ENCODE results near the gene PRG3. TPM values are rescaled to one million over a fixed set of nuclear protein-coding genes. Genes with fewer than 3 reads are reported as not detected.

PRG3 gene
- total and polyA plus RNA-seq, 9 of the 15 experiments (the other 6 are each of a cell fraction or from before 2014, with no cell fraction given) = 0.18 to 0.55 (median 0.38) TPM; not detected in 6

DNA sequence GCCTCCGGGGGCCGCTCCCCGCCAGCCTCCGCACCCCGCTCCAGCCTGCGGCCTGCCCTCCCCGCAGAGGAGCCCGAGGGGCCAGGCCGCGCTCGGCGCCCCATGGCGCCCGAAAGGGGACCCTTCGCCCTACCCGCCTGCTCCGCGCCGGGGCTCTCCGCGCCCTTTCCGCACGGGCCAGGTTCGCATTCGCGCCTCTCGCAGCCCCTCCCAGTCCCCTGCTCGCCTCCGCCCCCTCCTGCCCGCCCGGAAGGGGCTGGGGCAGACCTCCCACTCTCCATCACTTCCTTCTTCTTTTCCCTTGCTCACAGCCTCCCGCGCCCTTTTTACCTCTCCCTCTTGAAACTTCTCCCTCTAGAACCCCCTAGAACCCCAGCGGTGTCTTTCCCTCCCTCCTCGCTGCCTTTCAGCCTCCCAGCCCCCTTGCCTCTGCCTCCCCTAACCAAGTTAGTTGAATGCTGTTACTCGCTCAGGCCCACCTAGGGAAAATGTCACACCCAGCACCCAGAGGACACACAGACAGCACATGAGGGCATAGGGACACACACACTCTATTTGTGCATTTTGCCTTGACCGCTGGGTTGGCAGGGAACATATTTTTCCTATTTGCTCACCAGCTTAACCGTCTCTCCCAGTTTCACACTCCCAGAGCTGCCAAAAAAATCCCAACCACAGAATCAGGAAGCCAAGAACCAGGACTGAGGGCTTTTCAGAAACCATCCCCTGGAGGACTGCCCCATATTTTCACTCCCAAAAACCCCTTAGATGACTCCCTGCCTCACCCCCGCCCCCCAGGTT, 46.2 kb upstream of the PRG3 start, which contains the start of gene SLC43A3 (continued):
- TF ChIP-seq HOMEZ (CRISPR knock-in tag; IDR thresholded peaks at IDR 0.05) = no peak
- TF ChIP-seq ZNF830 (CRISPR knock-in tag; IDR thresholded peaks at IDR 0.05) = no peak
- 0 out of 2 replicates have a peak, but pooled peaks have one; percentile 59 for TF ChIP-seq RBM14 (IDR thresholded peaks at IDR 0.05; ENCODE audit: borderline replicate concordance, insufficient read depth, low read depth, low read length)
- TF ChIP-seq TCF3 (CRISPR knock-in tag; IDR thresholded peaks at IDR 0.05) = no peak
- TF ChIP-seq NR2C1 (IDR thresholded peaks at IDR 0.05) = no peak
- TF ChIP-seq NR2C1 (tag; IDR thresholded peaks at IDR 0.05) = no peak
- no peak for TF ChIP-seq SREBF1 (IDR thresholded peaks at IDR 0.05; ENCODE audit: borderline replicate concordance, low read depth, low read length)
- TF ChIP-seq FIP1L1 (IDR thresholded peaks at IDR 0.05; ENCODE audit: low read depth, low read length, poor library complexity, severe bottlenecking) = no peak
- TF ChIP-seq HDAC3 (IDR thresholded peaks at IDR 0.05; ENCODE audit: borderline replicate concordance, partially characterized antibody) = no peak
- TF ChIP-seq SNIP1 (IDR thresholded peaks at IDR 0.05; ENCODE audit: low read depth) = no peak
- TF ChIP-seq TRIM24 (IDR thresholded peaks at IDR 0.05) = 0 out of 4 replicates have a peak, but pooled peaks have one; percentile 12 to 25
- TF ChIP-seq ZNF785 (CRISPR knock-in tag; IDR thresholded peaks at IDR 0.05) = no peak
- no peak for TF ChIP-seq MCM2 (IDR thresholded peaks at IDR 0.05; ENCODE audit: low read depth)
- peak; percentile 93 for TF ChIP-seq VEZF1 (CRISPR knock-in tag; IDR thresholded peaks at IDR 0.05)
- TF ChIP-seq WHSC1 (IDR thresholded peaks at IDR 0.05; ENCODE audit: low read length) = no peak
- no peak for TF ChIP-seq MTF1 (CRISPR knock-in tag; IDR thresholded peaks at IDR 0.05; ENCODE audit: borderline replicate concordance)
- no peak for TF ChIP-seq NCOA6 (IDR thresholded peaks at IDR 0.05)
- peak; percentile 58 for TF ChIP-seq RBBP5 (IDR thresholded peaks at IDR 0.05; ENCODE audit: borderline replicate concordance, insufficient read depth, low read length, poor library complexity, severe bottlenecking)
- TF ChIP-seq ZNF449 (CRISPR knock-in tag; IDR thresholded peaks at IDR 0.05) = no peak
- peak; percentile 31; the same call in 1 of the 2 replicates for TF ChIP-seq ELF2 (CRISPR knock-in tag; IDR thresholded peaks at IDR 0.05)
- no peak for TF ChIP-seq MTA2 (IDR thresholded peaks at IDR 0.05; ENCODE audit: low read depth)
- TF ChIP-seq ZNF77 (CRISPR knock-in tag; IDR thresholded peaks at IDR 0.05) = no peak
- no peak for TF ChIP-seq ZZZ3 (IDR thresholded peaks at IDR 0.05)
- TF ChIP-seq, protein P1, sequence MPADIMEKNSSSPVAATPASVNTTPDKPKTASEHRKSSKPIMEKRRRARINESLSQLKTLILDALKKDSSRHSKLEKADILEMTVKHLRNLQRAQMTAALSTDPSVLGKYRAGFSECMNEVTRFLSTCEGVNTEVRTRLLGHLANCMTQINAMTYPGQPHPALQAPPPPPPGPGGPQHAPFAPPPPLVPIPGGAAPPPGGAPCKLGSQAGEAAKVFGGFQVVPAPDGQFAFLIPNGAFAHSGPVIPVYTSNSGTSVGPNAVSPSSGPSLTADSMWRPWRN (IDR thresholded peaks at IDR 0.05; ENCODE audit: low read depth) = no peak

All from K562 (cell line).